Mucosa of descending colon (tissue), 3 donors: ENCODE results near the gene GMDS. TPM values are rescaled to one million over a fixed set of nuclear protein-coding genes. Genes with fewer than 3 reads are reported as not detected.
A peak's percentile ranks its signal among the peaks of the same experiment; 100 is the strongest.

ENCODE experiments used
- ATAC-seq: fragments of 200-7000 bp; cut with Tn5 transposase; one replicate; pipeline ENCODE4 v1.9.1; 2020; ENCODE audit warnings: mild to moderate bottlenecking, moderate library complexity
- DNase-seq, 3 donors: peaks; one replicate each; pipeline ENCODE4 v3.0.0-alpha.2; 2020
- H3K36me3 ChIP-seq: fragments of 200-600 bp; one replicate; pipeline ENCODE4 v1.8.0; 2021; ENCODE audit warnings: low read depth, mild to moderate bottlenecking
- H3K4me1 ChIP-seq: fragments of 200-600 bp; one replicate; pipeline ENCODE4 v1.8.0; 2021; ENCODE audit warnings: low read depth, mild to moderate bottlenecking
- H3K4me3 ChIP-seq: fragments of 200-600 bp; one replicate; pipeline ENCODE4 v1.8.0; 2021; ENCODE audit warnings: mild to moderate bottlenecking
- H3K9me3 ChIP-seq: fragments of 200-600 bp; one replicate; pipeline ENCODE4 v1.8.0; 2021; ENCODE audit warnings: mild to moderate bottlenecking
- intact Hi-C, 2 donors: fragments of 100-400 bp; cut with DNase I in 1 of 2; cut with micrococcal nuclease in 1 of 2; formaldehyde crosslinking; loops; one replicate each; pipeline versions ENCODE4 v1.11.0 to v1.11.1; 2022; cut with DNase I, micrococcal nuclease
- total RNA-seq, 3 donors: library from RNA; stranded (reverse); fragmentation: NEBNext Ultra II Directional in 2 of 3; extraction: Animal tissue kit (Norgen Biotek cat#: 25700) in 2 of 3; gene quantifications; one replicate each; pipeline versions ENCODE4 v1.2.1 to v1.2.4, GENCODE V29; 2021 to 2023
- TF ChIP-seq, protein P1 (sequence below): fragments of 200-600 bp; IDR thresholded peaks from one replicate; pipeline ENCODE4 v1.8.0; 2022; ENCODE audit warnings: antibody characterized with exemption, mild to moderate bottlenecking
- donor health status: DM: no; HTN: no; CAD: no; lungs with moderate emphysema.
- donor health status: DM: no; HTN: no; CAD: no.
- donor health status: DM: no; HTN: yes; CAD: no.

The GMDS gene
- total RNA-seq, 3 donors from 2014 or later: 68.0 to 228 (median 135) TPM

DNA sequence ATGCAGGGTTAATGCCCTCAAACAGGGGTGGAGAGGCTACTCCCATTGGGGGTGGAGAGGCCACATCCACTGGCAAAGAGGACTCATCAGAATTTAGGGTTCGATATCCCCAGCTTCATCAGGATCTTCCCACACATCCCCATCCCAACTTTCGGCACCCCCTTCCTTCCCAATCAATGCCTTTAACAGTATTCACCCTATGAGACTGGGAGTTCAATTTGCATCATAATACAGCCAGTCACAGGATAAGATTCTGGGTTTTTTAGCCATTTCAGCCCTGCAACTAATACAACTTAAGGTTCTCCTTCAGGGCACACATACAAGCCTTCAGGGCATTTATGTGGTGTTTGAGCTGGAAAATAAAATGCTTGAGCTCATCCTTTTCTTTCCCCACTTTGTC is 80.9 kb downstream of the GMDS start:
- Histone ChIP-seq H3K4me1 (peaks cover 12% of the 10 kb centered on the region), H3K4me3 (no peak overlapping the region), H3K9me3 (no peaks in the 10 kb centered on the region), H3K36me3 (no peaks in the 10 kb centered on the region)
- no peak for ATAC-seq
- no peak for DNase-seq
- intact Hi-C loops: no loop called here
- TF ChIP-seq, protein P1, sequence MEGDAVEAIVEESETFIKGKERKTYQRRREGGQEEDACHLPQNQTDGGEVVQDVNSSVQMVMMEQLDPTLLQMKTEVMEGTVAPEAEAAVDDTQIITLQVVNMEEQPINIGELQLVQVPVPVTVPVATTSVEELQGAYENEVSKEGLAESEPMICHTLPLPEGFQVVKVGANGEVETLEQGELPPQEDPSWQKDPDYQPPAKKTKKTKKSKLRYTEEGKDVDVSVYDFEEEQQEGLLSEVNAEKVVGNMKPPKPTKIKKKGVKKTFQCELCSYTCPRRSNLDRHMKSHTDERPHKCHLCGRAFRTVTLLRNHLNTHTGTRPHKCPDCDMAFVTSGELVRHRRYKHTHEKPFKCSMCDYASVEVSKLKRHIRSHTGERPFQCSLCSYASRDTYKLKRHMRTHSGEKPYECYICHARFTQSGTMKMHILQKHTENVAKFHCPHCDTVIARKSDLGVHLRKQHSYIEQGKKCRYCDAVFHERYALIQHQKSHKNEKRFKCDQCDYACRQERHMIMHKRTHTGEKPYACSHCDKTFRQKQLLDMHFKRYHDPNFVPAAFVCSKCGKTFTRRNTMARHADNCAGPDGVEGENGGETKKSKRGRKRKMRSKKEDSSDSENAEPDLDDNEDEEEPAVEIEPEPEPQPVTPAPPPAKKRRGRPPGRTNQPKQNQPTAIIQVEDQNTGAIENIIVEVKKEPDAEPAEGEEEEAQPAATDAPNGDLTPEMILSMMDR: no peak

DNA sequence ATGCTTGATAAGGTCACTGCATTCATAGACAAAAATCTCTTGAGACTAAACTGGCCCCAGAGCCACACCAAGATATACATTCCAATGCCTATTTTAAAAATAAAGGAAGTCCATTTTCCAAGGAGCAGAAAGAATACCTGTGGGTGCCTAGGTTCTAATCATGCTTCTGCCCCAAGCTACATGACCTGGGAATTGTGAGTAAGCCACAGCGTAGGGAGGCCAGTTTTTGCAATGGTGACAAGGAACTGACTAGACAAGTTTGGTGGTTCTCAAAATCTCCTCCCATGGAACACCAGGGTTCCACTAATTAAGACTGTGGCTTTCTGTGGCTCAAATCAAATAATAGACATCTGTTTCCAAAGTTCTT is 83.3 kb downstream of the GMDS start:
- DNase-seq: no peak
- Histone ChIP-seq H3K4me1 (peaks cover 8% of the 10 kb centered on the region), H3K4me3 (no peak overlapping the region), H3K9me3 (no peaks in the 10 kb centered on the region), H3K36me3 (no peaks in the 10 kb centered on the region)
- intact Hi-C loops: no loop called here
- TF ChIP-seq, protein P1: no peak
- no peak for ATAC-seq

DNA sequence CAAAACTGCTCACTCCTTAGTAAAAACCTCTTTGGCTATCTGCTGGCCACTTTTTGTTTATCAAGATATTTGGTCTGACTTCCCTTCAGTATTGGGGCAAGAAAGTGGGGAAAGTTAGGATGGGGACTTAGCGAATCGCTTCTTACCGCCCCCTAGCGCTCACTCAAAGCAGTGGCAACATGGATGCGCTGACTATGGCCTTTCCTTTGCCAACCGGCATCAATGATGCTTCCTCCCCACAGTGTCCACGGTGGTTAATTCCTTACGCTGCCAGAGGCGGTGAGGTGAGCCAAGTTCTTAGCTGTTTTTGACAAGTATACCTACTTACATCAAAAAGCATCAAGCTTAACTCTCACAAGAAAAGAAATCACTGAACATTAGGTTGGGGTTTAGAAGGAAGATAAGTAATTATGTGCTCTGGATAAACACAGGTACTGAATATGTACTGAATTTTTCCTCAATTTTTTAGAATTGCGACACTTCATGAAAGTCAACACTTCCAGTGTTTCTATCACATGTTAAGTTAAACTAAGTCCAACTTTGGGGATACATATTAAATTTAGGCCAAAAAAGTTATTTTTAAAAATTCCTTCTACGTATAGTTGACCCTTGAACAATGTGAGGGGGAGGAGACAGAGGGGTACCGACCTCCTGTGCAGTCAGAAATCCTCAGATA is 86.7 kb downstream of the GMDS start:
- intact Hi-C loops: loop anchor here in 1 of 2 donors (2.0 kb wide), 1 partner anchor 24 kb away; no protein-coding TSS in a partner anchor
- TF ChIP-seq, protein P1: no peak
- Histone ChIP-seq H3K4me3 (no peak overlapping the region), H3K4me1 (peaks cover 5% of the 10 kb centered on the region), H3K9me3 (no peaks in the 10 kb centered on the region), H3K36me3 (no peaks in the 10 kb centered on the region)
- DNase-seq (no peak), ATAC-seq (no peak)

DNA sequence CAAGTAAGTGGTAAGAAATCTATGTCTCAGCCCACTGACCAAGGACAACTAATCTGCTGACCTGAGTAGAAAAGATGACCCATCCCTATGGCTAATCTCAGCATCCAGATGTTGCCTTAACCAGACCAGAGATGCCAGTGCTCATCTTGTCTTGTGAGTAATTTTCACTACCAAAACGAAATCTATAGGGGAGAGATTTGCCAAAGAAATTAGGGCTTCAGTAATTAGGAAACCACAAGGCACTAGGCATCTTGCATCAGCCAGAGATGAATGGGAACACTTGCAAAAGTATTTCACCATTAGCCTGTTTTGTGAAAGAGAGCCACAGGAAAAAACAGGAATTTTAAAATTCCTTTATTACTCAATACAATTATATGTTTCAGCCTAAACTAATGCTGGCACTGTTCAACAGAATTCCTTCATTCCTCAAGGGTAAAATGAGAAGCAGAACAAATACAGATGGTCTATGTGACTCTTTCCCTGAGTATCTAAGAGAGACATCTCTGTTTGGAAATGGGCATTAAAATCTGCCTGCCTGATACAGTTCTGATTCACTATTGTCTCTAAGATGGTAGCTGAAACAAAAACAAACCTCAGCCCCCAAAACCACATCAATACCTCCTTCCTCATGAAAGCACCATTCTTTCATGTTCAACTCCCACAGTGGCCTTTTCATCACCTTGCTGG is 87.8 kb downstream of the GMDS start:
- peaks cover 5% of the 10 kb centered on the region for H3K4me1 ChIP-seq
- ATAC-seq: no peak
- H3K4me3 ChIP-seq: no peak overlapping the region
- H3K9me3 ChIP-seq: no peaks in the 10 kb centered on the region
- TF ChIP-seq, protein P1: no peak
- no peak for DNase-seq
- intact Hi-C loops: loop anchor here in 1 of 2 donors (2.0 kb wide), 1 partner anchor 25 kb away; no protein-coding TSS in a partner anchor
- no peaks in the 10 kb centered on the region for H3K36me3 ChIP-seq

DNA sequence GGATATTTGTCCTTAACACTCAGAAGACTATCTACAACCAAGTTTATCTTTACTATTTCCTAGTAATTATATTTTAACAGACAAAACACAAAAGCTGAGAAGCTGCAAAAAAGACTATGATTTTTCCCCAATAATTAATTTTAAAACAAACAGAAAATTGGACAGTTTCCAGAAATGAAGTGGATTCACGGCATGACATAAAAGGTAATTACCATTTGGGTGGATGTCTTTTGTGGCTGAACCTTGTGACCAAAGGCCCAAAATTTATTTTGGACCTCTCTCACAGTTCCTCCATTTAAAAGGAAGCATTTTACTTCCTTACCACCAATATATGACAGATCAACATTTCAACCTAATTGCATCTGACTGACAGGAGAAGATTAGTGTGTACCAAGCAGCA is 90.2 kb downstream of the GMDS start:
- peak; percentile 25 for ATAC-seq
- intact Hi-C loops: no loop called here

More for the DNA sequence above, 90.2 kb downstream of the GMDS start:
- H3K4me3 ChIP-seq: no peak overlapping the region
- no peaks in the 10 kb centered on the region for H3K9me3 ChIP-seq
- no peak for DNase-seq
- no peaks in the 10 kb centered on the region for H3K36me3 ChIP-seq
- peaks cover 5% of the 10 kb centered on the region for H3K4me1 ChIP-seq
- TF ChIP-seq, protein P1: no peak
